Hematopoietic multipotent progenitor cell treated with erythropoietin and hydrocortisone succinate and interleukin-3 and kit ligand, for 8 days (in vitro differentiated cells): ENCODE results near the gene UNK.
"Not testable (repeated sequence)": the region's sequence is repeated elsewhere in the genome, so short reads cannot be mapped to it uniquely, and the experiment has no call there.

ENCODE experiments used
- DNase-seq: peaks from one replicate; pipeline ENCODE4 v3.0.0-alpha.2; 2015

UNK gene

DNA sequence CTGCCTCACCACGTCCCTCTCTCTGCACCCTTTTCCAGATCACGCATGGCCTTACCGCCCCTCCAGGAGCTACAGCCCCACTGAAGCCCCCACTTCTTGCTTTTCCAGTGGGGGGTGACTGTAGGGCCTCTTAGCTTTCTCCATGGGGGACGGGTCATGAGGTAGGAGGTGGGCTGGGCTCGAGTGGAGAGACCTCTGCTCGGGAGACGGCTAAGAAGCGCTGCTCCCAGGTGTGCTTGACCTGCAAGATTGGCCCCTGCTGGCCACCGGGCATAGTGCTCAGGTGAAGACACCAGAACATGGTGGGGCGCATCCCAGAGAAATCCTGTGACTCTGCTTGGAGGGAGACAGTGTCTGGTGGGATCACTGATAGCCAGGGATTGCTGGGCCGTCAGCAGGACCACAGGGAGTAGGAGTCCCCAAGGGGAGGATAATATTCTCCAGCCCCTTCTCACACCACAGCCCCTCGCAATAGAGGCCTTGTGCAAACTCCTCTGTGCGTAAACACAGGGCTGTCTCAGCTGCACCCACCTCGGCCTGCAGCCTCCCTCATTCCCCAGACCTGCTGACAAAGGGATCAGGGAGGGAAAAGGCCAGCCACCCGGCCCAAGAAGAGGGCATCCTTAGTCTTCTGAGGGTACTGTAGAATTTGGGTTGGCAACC, 10.7 kb upstream of the UNK start:
- no peak for DNase-seq

DNA sequence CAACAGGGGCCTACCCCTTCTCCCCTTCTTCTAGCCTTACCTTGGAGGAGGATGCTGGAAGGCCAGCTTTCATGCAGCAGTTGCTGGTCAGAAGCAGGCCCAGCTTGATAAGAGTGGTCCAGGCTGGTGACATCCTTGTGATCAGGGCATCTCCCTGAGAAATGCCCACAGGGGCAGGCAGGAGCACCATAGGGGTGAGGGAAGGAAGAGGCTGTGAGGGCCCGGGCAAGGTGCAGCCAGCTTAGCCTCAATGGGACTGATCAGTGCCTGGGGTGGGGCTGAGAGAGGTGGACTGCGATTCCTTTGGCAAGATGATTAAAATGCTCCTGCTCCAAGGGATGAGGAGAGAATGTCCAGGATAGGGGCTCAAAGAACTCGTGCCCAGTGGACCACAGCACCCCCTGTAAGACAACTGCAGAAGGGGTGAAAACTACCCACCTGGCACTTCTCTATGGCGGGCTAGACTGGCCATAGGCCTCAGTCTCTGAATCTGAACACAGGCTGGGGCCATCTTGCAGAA, 10.1 kb upstream of the UNK start:
- DNase-seq = no peak

DNA sequence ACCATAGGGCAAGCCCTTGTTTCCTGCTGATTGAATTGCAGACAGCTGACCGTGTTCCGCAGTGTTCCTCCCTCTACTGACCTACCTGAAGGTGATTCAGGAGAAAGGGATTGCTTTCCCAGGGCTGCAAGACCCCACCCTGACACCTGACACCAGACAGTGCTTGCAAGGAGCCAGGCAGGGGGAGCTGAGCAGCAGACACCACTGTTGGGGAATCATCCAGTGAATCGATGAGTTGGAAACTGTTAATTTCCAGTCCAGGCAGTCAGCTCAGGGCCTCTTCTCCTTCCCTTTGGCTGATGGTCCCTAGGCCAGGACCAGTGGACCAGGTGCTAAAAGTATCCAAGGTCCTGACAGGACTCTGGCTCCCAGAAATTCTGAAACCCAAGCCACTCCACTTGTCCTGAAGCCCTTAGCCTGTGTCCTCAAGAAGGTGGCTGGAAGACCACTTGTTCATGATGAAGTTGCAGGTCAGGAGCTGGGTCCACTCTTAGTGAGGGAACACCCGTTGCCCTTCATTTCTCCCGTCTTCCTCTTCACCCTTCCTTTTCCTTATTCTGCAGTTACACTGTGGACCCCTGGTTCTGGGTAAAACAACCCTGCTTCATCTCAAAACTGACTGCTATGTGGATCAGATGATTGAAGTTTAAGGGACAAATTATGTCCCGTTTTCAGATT, 9.5 kb upstream of the UNK start:
- no peak for DNase-seq

DNA sequence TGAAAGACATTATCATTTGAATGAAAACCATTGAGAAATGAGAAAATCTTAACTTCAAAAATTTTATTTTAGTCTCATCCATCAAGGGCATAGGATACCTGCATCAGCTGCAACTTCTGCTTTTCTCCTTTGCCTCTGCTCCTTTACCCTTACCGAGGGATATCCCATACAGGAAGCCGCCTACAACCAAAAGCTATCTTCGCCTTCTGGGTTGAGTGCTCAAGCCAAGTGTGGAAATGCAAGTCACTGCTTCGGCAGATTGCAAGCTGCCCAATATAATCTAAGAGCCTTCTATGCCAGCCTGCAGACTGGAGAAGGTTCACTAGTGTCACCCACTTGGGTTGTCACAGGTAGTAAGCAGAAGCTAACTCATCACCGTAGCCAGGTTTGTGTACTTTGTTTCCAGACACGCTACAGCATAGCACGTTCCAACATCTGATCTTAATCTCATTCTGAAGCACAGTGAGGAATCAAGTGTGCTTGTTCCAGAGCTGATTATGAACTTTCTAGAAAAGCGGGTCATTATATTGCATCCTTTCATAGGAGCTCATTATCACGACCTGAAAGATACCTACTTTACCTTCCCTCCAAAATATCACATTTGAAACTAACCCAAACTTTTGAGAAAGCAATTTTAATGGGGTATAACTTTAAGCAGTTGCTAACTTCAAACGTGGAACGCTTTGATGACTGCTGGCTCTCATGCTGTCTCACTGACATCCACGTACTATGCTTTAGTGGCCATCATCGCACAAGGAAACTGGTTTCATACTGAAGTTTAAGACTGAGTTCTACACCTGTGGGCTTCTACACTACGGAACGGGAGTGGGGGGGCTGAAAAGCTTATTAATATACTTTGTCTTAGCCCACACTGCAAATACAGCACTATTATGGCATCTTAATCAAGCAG, 8.0 kb upstream of the UNK start:
- peak; percentile 67 for DNase-seq

DNA sequence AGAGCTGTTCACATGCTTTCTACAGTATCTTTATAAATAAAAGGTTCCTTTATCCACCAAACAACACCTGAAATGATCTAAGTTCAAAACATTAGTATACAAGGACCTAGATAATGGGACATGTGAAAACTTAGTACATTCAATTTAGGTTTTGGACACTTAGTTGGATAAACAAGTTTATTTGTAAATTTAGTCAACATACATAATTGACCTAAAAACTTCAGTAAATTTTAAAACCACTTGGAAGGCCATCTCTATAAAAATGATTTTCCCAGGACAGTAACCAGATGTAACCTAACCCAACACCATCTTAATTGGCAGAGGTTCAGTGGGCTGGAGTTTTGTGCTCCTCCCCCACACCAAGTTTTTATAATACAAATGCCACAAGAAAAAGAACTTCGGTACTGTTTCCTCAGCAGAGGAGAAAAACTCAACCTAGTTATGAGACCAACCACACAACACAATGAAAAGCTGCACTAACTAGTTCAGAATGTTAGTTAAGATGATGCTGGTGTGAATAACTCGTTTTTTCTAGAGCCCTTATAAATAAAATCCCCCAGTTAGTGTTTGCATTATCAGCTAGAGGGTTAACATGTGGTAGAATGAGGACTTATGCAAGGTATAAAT, 7.2 kb upstream of the UNK start:
- DNase-seq = no peak

DNA sequence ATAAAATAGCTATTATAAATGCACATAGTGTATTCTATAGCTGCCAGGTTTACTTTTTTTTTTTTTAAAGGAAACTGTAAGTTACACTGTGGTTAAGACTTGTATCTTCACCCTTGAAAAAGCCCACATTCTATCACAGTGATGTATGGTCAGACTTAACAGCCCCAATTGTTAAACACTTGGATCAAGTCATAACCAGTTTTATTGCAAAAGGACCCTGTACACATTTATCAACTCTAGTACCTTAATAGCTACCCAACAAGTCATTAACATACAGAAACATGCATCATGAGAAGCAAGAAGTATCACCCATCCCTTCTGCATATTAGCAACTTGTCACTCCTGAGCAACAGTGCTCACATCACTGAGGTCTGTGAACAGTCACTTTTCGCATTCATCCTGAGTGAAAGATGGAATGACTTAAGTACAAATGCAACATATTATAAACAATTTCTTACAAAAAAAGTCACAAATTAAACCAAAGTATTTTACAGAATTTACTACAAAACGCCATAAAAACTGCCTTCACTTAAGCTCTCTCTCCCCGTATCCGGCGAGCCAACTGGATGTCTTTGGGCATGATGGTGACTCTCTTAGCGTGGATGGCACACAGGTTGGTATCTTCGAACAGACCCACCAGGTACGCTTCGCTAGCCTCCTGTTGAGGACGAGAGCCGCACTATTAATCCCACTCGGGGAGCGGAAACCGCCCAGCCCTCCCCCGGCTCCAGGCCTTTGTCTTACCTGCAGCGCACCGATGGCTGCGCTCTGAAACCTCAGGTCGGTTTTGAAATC, 6.3 kb upstream of the UNK start:
- not testable (repeated sequence) for DNase-seq

DNA sequence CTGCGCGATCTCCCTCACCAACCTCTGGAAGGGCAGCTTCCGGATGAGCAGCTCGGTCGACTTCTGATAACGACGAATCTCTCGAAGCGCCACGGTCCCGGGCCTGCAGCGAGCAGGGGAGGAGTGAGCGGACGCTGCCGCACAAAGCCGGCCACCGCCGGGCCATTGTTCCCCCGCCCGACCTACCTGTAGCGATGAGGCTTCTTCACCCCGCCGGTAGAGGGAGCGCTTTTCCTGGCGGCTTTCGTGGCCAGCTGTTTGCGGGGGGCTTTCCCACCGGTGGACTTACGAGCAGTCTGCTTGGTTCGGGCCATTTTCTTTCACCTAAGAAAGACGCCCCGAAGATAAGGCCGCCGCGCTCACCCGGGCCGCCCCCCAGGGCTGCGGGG, 5.8 kb upstream of the UNK start:
- peak; percentile 73 for DNase-seq

DNA sequence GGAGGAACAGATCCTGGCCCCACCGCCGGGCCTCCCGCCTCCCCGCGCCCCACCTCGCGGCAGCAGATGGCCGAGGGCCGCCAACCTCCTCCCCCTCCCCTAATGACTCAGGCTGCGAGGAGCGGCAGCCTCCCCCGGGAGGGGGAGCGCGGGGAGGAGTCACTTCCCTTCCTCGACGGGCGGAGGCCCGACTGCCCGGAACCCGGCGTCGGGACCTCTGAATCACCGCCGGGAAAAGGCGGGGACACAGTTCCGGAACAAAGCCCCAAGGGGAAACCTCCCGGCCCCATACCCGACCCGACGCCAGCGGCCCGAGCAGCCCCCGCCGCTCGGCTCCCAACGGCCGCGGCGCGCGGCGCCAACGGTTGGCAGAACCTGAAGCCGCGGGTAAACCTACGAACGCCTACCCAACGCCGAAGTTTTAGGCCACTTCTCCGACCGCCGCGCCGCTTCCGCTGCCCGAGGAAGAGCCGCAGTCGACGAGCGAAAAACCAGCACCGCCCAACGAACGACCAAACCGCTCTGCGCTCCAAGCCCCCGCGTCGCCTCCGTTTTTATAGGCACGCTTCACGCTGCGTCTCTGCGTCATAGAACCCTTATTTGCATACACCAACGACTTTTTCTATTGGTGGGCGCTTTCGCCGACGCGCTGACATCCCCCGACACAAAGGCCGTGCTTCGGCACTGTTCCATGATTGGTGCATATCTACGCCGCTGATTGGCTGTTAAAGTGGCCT, 5.2 kb upstream of the UNK start:
- DNase-seq = peak; percentile 100

DNA sequence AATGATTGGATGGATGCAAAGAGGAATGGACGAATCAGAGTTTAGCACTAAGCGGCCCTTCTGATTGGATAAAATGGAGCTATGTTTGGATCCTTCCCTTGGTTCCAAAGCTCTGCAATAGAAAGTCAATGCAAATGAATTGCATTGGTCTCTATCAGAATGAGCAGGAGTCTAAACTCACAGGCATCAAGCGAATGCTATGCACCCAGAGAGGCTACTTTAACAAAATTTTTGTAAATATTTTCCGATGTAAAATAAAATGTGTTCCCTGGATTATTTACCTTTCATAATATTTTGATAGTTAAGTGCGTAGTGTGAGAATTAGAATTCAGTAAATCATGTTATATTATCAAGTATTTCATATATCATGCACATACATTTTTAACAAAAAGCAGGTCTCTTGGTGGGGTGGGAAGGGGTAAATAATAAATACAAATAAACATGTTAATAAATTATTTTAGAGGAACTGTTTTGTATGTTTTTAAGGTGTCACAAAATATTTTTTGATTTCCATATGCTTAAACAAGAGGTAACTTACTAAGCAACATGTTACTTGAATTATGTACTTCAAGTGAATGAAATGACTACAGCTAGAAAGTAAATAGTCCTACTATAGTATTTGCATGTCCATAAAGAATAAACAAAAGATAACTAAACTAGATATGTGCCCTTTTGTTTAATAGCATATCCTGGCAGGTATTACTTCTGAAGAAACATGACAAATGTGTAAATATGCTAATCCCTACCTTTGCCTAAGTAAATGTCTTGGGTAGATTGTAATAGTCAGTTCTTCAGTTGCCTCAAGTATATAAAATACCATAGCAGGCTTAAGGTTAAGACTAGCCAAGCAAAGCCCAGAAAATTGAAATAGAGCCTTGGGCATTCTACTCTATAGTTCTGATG, 4.4 kb upstream of the UNK start:
- no peak for DNase-seq

DNA sequence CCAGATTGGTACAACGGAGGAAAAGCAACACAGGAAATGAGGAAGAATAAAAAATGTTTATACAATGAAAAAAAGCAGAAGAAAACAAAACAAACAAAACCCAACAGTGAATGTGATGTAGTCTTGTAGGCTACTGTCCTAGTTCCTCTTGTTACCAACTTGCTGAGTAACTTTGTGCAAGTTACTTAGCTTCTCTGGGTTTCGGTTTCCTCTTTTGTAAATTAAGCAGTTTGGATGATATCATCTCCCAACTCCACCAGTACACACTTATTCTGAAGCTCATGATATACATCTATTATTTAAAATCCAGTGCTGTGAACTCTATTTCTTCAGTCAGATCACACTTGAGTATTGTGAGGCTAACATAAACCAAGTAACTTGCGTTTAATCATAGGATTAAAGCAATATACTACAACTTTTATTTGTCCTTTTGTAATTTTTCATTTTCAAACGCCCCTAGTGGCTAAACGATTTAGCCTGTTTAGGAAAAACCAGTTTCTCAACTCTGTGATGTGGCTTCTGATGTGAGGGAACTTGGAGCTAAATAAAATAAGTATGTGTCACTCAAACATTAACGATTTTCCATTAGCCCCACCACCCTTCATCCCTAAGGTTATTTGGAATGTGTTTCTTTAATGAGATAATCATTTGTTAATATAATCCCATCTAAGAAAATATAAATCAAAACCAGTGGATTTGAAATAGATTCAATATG, 1.4 kb upstream of the UNK start:
- peak; percentile 81 for DNase-seq

DNA sequence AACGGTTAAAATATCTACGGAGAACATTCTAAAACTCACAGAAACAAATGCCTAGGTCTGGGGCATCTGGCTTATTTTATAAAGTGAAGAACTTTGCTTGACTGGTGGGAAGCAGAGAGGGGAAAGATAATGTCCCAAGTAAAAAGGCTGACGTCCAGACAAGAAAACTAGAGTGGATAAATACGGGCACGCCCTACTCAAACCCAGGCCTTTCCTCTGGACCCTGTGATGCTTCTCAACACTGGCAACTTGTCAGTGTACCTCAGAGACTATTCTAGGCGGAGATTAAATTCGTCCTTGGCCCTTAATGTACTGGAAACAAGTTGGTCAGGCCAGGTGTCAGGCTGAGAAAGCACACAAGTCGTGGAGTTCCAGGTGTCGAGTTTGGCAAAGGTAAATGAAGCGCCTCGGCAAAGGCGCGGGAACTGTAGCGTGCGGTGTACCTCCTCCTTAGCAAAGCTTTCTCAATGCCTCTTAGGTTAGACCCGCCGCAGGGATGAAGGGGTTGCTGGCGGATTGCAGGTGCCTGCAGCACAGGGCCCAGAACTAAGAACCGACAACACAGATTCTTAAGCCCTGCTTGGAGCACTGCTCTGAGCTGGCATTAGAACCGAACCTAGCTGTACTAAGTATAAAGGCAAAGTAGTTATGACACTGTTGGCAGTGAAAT, 668 bp upstream of the UNK start:
- DNase-seq = peak; percentile 26

DNA sequence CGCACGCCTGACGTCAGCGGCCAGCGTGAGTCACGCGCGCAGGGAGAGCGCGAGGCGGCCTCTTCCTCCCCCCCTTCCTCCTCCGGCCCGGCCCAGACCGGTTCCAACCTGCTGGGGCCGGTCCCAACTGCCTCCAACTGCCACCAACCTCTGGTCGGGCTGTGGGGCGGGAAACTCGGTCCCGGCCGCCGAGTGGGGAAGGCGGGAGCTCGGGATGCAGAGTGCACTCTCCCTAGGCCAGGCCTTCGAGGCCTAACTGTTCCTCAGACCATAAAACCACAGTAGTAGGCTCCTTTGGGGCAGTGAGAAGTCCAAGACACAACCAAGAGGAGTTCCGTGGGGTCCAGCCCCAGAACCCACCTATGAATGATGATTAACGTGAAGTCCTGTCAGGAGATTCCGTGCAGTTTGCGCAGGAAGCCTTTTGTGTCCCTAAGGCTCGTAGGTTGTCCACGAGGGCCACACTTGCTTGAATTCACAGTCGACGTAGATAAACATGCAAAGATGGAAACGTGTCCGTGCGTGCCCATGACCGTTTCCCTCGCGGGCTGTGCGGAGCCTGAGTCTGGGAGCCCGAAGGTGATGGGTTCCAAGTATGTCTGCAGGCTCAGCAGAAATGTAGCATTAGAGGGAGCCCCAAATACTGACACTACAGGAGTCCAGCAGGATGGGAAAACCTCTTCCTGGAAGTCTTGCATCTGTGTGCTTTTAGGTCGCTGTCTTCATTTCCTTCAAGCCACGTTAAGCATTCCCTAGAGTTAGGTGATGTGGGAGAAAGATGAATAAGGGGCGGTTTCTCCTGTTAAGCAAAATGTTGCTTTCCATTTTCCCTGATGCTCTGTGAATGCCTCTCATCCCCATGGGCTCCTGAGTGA, 647 bp downstream of the UNK start:
- DNase-seq = peak; percentile 93

DNA sequence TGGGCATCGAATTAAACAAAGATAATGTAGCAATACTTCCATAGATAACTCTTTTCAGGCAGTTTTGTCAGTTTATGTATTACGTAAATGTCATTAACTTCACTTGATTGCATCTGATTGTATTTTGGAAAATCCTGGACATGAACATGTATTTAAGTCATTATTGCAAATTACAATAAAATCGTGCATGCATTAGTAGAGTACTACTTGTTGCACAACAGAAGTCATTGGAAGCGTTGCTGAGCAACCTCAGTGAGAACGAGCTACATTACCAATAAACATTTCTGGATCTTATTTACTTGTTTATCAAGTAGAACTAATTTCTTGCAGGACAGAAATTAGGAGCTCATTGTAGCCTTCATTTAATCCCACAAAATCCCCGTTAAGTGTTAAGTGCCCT, 6.6 kb downstream of the UNK start:
- DNase-seq = no peak

DNA sequence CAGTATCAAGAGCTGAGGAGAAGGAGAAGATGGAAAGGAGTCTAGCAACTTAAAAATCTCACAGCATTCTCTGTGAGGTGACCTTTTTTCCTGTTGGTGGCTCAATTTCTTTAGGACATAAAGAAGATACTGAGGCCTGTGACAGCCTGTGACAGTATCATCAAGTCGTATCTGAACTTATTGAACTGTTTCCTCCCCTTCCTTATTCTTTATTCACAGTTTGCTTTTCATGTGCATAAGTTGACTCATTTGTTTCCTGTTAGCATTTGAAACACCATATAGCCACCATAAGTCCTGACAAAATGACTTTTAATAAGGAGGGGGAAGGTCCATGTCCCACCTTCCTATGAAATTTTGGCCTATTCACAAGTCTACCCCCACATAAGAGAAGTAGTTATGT, 8.9 kb downstream of the UNK start:
- no peak for DNase-seq

DNA sequence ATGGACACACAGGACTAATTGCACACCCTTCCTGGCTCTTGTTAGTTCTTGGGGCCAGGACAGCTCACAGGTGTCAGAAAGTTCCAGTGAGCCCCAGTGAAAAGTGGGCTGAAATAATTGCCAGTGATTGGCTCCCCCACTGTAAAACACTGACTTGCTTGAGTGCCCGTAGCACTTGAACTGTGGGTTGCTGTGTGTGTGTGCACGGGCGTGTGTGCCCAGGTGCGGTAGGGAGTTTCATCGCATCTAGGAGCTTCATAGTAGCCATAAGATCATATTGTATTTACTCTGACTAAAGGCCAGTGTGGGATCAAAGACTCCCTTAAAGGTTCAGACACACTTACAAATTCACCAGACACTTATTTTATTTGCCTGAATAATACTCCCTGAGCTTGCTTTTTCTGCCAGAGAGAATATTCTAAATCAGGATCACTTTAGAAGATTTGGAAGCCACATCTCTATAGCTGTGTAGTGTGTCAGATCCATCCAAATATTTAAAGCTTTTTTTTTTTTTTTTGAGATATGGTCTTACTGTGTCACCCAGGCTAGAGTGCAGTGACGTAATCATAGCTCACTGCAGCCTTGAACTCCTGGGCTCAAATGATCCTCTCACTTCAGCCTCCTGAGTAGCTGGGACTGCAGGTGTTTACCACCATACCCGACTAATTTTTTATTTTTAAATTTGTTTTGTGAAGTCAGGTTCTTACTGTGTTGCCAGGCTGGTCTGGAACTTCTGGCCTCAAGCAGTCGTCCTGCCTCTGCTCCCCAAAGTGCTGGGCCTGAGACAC, 11.4 kb downstream of the UNK start:
- DNase-seq = no peak

DNA sequence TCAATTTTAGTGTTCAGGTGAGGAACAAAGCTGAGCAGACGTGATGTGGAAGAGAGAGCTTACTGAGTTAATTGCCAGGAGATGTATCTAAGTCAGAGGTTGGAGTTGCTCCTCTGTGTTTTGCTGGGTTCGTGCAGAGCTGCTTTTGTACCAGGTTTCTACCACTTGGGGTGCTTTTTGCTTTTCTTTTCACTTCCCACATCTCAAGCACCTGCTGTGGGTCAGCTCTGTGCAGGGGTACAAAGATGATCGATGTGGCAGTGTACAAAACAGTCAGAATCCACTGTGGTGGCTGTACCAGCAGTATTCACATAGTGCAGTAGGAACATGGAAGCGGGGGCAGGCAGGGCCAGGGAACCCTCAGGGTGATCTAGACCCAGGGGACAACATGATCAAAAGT, 14.8 kb downstream of the UNK start:
- no peak for DNase-seq

DNA sequence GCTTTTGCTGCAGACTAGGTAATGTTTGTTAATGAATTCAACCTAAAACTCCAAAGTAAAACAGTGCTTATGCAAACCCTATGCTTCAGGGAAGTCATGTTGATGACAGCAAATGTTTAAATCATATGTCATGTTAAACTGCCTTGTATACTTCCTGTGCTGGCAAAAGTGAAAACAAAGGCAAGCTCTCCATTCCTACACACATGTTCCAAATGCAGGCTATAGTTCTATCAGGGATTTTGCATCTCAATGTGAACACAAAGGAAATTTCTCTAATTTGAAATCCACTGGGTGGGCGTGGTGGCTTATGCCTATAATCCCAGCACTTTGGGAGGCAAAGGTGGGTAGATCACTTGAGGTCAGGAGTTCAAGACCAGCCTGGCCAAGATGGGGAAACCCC, 19.3 kb downstream of the UNK start:
- no peak for DNase-seq
